Esophagus (tissue), 2 donors: Measurements from ENCODE around the gene RPL38. TPM values are rescaled to one million over a fixed set of nuclear protein-coding genes. Genes with fewer than 3 reads are reported as not detected.

Experiments
- H3K27ac ChIP-seq, 2 donors: one replicate each; pipeline ENCODE4 v1.5.1; 2013; ENCODE audit warnings: low read depth in 2 of 2, mild to moderate bottlenecking in 2 of 2, inconsistent platforms in 1 of 2, low read length in 1 of 2, moderate library complexity in 1 of 2
- H3K27me3 ChIP-seq, 2 donors: one replicate each; pipeline ENCODE4 v1.6.1; 2013; ENCODE audit warnings: low read length in 2 of 2, control low read depth in 1 of 2, mild to moderate bottlenecking in 1 of 2; ENCODE audit not compliant: insufficient read depth in 2 of 2, control insufficient read depth in 1 of 2
- H3K36me3 ChIP-seq, 2 donors: one replicate each; pipeline ENCODE4 v1.6.1; 2013; ENCODE audit warnings: low read length in 1 of 2; ENCODE audit not compliant: control insufficient read depth in 2 of 2, insufficient read depth in 2 of 2
- H3K4me1 ChIP-seq, 2 donors: one replicate each; pipeline ENCODE4 v1.6.1; 2013; ENCODE audit warnings: low read length in 1 of 2; ENCODE audit not compliant: control insufficient read depth in 2 of 2, insufficient read depth in 2 of 2
- H3K4me3 ChIP-seq, 2 donors: one replicate each; pipeline ENCODE4 v1.5.1; 2013; ENCODE audit warnings: low read length in 2 of 2, mild to moderate bottlenecking in 2 of 2, low read depth in 1 of 2, moderate library complexity in 1 of 2
- H3K9me3 ChIP-seq, 2 donors: one replicate each; pipeline ENCODE4 v1.6.1; 2013; ENCODE audit warnings: mild to moderate bottlenecking in 2 of 2, low read depth in 1 of 2, low read length in 1 of 2, moderate library complexity in 1 of 2; ENCODE audit not compliant: control insufficient read depth in 2 of 2, insufficient read depth in 1 of 2
- WGBS, 2 donors: extraction: QIAGEN DNeasy Blood & Tissue Kit; methylation state at CpG; one replicate each; pipeline ENCODE4 v1.1.7; 2013; 5-methylcytosine and 5-hydroxymethylcytosine counted together
- polyA plus RNA-seq, 2 donors: library from polyadenylated mRNA; stranded (reverse); fragments of 200-250 nt; gene quantifications; one replicate each; pipeline ENCODE4 v1.2.3, GENCODE V29; 2013
- donor health status: healthy with polysubstance abuse.
- donor health status: Bipolar disorder and iron deficiency.

The RPL38 gene
- polyA plus RNA-seq, 2 donors, result 1,223 to 1,349 TPM

DNA sequence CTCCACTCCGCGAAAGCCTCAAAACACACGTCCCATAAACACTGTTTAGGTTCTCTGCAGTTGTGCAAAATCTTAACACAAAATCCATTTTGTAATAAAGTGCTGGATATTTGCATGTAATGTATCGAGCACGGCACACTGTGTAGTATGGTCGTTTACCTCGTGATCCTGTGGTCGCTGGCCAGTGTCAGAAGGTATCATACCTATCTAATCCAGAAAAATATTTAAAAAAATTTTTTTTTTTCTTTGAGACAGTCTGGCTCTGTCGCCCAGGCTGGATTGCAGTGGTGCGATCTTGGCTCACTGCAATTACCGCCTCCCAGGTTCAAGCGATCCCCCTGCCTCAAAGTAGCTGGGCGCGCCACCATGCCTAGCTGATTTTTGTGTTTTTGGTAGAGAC lies 996 bp downstream of the RPL38 start:
- Histone ChIP-seq H3K27ac (peak overlapping the region in 1 of 2 donors; percentile 84), H3K9me3 (no peaks in the 10 kb centered on the region), H3K36me3 (peaks cover 0 to 20% of the 10 kb centered on the region in 2 donors), H3K4me3 (peak overlapping the region; percentile 79 to 89), H3K4me1 (peaks cover 2 to 5% of the 10 kb centered on the region in 2 donors), H3K27me3 (no peaks in the 10 kb centered on the region)
- 37 to 44% methylated on average over 14 of the region's 14 CpGs for WGBS, 2 donors

DNA sequence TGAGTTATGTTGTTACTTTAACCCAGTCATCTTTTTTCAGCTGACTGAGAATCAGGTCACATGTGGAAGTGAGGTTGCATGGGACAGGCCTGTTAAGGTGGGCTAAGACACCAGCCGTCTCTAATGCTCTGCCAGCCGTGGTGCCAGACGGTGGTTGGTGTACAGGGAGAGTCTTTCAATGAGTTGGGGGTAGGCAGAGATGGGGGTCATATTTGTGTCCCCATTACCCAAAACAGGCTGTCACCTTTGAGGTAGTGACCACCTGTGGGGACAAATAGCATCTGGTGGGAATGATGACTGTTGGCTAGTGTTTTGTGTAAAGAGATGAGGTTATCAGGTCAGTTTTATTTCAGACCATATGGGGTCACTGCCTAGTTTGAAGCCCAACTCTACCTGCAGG lies 1.8 kb downstream of the RPL38 start:
- H3K27ac ChIP-seq, result no peak overlapping the region
- H3K4me1 ChIP-seq, result peaks cover 5% of the 10 kb centered on the region in 2 donors
- H3K9me3 ChIP-seq, result no peaks in the 10 kb centered on the region
- WGBS, 2 donors, result 78 to 80% methylated on average over 3 of the region's 3 CpGs
- H3K4me3 ChIP-seq, result peak overlapping the region in 1 of 2 donors; percentile 79
- no peaks in the 10 kb centered on the region for H3K27me3 ChIP-seq
- peaks cover 0 to 25% of the 10 kb centered on the region in 2 donors for H3K36me3 ChIP-seq

DNA sequence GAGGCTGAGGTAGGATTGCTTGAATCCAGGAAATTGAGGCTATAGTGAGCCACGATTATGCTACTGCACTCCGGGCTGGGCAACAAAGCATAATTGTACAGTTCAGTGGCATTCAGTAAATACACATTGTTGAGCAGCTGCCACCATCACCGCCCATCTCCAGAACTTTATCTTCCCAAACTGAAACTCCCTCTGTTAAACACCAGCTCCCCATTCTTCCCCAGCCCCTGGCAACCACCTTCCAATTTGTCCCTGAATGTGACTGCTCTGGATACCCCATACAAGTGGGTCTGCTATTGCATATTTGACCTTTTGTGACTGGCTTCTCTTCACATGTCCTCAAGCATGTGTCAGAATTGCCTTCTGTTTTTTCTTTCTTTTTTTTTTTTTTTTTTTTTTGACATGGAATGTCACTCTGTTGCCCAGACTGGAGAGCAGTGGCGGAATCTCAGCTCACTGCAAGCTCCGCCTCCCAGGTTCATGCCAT lies 2.9 kb downstream of the RPL38 start:
- H3K4me1 ChIP-seq, result peaks cover 5 to 8% of the 10 kb centered on the region in 2 donors
- H3K4me3 ChIP-seq, result no peak overlapping the region
- no peak overlapping the region for H3K27ac ChIP-seq
- 62 to 63% methylated on average over 5 of the region's 5 CpGs for WGBS, 2 donors
- no peaks in the 10 kb centered on the region for H3K9me3 ChIP-seq
- peaks cover 0 to 26% of the 10 kb centered on the region in 2 donors for H3K36me3 ChIP-seq
- H3K27me3 ChIP-seq, result no peaks in the 10 kb centered on the region

DNA sequence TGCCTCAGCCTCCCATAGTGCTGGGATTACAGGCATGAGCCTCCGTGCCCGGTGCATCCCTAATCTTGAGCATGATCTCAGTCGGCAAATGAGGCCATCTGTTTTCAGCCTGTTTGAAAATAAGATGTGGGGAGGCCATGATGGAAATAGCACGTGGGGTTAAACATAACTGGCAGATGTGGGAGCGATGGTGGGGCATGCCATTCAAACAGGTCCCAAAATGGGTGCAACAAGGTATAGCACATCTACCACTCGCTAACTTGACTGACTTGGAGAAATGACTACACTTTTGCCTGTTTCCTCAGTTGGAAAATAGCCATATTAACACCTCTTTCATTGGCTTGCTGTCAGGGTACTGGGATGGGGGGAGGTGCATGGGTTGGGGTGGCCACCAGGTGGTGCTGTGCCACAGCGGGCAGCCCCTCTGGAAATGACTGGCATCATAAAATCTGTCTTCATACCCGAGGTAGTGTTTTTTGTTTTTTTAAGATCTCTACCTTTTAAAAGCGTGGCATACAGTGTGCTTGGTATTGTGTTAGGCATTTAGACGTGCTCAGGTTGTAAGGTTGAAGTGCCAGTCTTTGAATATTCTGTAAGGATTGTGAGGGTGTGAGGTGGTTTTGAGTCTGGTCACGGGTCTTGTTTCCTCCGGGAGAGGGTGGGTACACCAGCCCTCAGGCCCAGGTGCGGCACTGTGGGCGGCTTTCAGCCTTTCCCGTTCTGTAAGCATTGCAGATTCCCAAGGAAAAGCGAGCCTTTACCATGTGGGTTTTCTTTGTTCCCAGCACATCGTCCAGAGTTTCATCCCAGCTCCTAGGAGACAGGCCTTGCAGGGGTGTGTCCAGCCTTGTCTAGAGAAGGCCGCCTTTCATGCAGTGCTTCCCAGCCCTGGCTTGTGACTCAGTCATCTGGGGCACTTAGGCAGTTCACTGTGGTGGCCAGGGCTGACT lies 7.0 kb downstream of the RPL38 start:
- Histone ChIP-seq H3K27ac (peak overlapping the region in 1 of 2 donors; percentile 47), H3K27me3 (no peaks in the 10 kb centered on the region), H3K36me3 (peaks cover 0 to 22% of the 10 kb centered on the region in 2 donors), H3K4me3 (no peak overlapping the region), H3K4me1 (peaks cover 11% of the 10 kb centered on the region in 2 donors), H3K9me3 (no peaks in the 10 kb centered on the region)
- WGBS, 2 donors, result 36 to 41% methylated on average over 18 of the region's 18 CpGs

DNA sequence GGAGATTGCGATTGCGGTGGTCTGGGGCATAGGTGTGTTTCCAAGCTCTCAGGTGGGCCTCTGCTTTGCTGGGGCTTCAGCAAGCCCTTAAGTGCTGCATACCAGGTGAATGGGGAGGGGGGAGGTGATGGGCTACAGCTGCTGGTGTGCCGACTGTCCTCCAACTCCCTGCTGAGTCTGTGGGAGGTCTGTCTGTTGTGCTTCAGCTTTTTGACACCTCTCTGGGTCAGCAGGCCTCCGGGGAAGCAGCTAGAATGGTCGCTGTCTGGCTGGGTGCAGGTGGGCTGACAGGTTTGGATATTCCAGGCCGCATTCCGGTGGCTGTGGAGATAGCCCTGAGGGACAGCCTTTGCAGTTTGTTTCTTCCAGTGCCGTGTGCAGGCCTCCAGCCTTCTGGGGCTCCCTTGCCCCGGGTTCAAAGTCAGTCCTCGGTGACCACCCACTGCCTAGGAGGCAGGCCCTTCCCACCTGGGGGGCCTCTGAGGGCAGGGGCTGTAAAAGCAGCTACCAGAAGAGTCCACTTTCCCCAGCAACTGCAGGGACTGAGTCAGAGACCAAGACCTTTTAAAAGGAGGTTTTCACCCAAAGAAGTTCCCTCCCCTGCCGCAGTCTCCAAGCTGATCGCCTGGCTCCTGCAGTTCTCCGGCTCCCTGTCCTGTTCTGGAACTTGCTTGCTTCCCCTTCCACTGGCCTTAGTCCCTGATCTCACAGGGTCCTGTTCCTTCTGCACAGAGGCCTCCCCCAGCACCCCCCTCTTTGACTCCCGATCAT lies 7.8 kb downstream of the RPL38 start:
- peaks cover 9 to 11% of the 10 kb centered on the region in 2 donors for H3K4me1 ChIP-seq
- no peaks in the 10 kb centered on the region for H3K9me3 ChIP-seq
- H3K27ac ChIP-seq, result peak overlapping the region in 1 of 2 donors; percentile 47
- no peak overlapping the region for H3K4me3 ChIP-seq
- H3K36me3 ChIP-seq, result peaks cover 0 to 20% of the 10 kb centered on the region in 2 donors
- 63 to 69% methylated on average over 14 of the region's 14 CpGs for whole genome bisulfite sequencing, 2 donors
- no peaks in the 10 kb centered on the region for H3K27me3 ChIP-seq

DNA sequence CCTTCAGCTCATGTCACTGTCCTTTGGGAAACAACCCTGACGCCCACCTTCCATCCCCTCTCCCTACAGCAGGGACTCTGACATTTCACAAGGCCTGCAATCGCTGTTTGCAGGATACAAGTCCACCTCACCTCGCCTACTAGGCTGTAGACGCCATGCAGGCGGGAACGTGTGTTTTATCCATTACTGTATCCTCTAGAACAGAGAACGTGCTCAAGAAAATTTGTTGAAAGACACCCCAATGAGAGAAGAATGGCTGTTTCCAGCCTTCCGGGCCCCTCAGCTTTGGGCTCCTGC lies 8.4 kb downstream of the RPL38 start:
- H3K9me3 ChIP-seq, result no peaks in the 10 kb centered on the region
- WGBS, 2 donors, result 39 to 41% methylated on average over 8 of the region's 8 CpGs
- peak overlapping the region; percentile 44 to 57 for H3K4me3 ChIP-seq
- H3K27ac ChIP-seq, result no peak overlapping the region
- H3K36me3 ChIP-seq, result peaks cover 0 to 20% of the 10 kb centered on the region in 2 donors
- H3K4me1 ChIP-seq, result peaks cover 9 to 11% of the 10 kb centered on the region in 2 donors
- no peaks in the 10 kb centered on the region for H3K27me3 ChIP-seq

DNA sequence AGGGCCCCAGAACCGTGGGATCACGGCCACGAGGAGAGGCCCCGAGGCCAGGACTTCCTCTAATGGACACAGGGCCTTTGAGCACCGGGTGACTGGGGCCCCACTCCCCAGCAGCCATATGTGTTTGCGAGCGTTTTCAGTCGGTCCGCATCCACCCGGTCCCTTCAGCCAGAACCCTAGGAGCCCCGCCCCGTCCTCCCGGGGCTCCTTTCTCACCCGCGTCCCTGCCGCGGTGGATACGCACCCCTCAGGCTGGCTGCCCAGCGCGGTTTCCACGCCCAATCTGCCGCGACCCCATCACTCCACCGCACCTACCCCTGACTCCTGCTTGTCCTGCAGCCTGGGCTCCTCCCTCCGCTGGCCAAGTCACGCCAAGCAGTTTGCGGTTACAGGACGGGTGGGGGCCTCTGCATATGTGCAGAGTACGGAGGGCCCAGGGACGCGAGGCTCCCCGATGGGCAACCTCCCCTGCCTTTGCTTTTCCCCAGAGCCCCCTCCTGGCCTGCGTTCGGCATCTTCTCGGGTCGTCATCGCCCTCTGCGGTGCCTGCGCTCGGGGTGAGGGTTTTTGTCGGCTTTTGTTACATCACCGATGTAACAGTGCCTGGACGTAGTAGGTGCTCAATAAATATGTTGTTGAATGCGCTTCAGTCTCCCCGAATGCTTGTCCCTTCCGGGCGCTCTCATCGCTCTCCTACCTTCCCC lies 8.9 kb downstream of the RPL38 start:
- 4 to 5% methylated on average over 48 of the region's 48 CpGs for WGBS, 2 donors
- Histone ChIP-seq H3K36me3 (peaks cover 0 to 17% of the 10 kb centered on the region in 2 donors), H3K4me1 (peaks cover 9 to 11% of the 10 kb centered on the region in 2 donors)

DNA sequence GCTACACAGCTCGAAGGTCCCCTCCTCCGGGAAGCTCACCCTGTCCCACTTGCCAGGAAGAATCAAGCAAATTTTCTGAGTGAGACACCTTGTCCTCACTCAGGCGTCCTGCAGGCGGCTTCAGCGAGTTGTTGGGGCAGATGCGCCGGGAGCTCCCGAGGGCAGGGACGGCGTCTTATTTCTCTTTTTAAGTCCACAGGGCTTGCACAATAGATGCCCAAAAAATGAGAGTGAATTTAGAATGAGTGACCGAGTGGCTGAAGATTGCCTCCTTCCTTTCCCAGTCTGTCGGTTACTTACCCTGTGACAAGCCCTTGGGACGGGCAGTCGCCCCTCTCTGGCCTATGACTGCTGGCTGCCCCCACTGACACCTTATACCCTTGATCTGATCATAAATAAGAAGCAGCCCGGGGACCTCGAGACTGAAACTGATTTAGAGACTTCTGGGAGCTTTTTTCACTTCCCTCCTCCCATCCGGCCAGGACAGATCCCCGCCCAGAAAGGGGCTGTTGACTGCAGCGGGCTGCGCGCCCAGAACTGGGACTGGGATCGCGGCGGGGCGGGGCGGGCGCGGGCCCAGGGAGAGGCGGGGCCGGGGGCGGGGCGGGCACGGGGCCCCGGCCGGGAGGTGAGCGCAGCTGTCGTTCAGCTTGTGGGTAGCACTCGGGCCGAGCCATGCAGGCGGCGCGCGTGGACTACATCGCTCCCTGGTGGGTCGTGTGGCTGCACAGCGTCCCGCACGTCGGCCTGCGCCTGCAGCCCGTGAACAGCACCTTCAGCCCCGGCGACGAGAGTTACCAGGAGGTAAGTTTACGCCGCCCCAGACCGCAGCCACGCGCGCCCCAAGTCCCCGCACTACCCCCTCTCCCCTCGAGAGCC lies 9.7 kb downstream of the RPL38 start, which contains the start of gene TTYH2:
TTYH2 (plus strand) TSS at position 659 of the 879 bp plus-strand sequence; CDS start at position 676, 17 bp downstream.
- no peaks in the 10 kb centered on the region for H3K9me3 ChIP-seq
- H3K4me1 ChIP-seq, result peaks cover 9% of the 10 kb centered on the region in 2 donors
- H3K4me3 ChIP-seq, result peak within 1 kb of the TSS; percentile 49 to 57
- H3K27ac ChIP-seq, result peak within 1 kb of the TSS; percentile 72 to 93
- H3K27me3 ChIP-seq, result no peaks in the 10 kb centered on the region
- H3K36me3 ChIP-seq, result peaks cover 0 to 12% of the 10 kb centered on the region in 2 donors
- 0% methylated on average over 42 to 62 of the region's 62 CpGs for whole genome bisulfite sequencing, 2 donors

More for the DNA sequence above, 8.9 kb downstream of the RPL38 start:
- H3K9me3 ChIP-seq, result no peaks in the 10 kb centered on the region
- no peaks in the 10 kb centered on the region for H3K27me3 ChIP-seq
- H3K4me3 ChIP-seq, result peak overlapping the region; percentile 44 to 57
- peak overlapping the region; percentile 72 to 93 for H3K27ac ChIP-seq
